ENCODE results near the gene XRCC3. TPM values are rescaled to one million over a fixed set of nuclear protein-coding genes. Genes with fewer than 3 reads are reported as not detected.

The XRCC3 gene
- total and polyA plus RNA-seq, 2 experiments from 2014 or later = 20.4 to 72.9 TPM

DNA sequence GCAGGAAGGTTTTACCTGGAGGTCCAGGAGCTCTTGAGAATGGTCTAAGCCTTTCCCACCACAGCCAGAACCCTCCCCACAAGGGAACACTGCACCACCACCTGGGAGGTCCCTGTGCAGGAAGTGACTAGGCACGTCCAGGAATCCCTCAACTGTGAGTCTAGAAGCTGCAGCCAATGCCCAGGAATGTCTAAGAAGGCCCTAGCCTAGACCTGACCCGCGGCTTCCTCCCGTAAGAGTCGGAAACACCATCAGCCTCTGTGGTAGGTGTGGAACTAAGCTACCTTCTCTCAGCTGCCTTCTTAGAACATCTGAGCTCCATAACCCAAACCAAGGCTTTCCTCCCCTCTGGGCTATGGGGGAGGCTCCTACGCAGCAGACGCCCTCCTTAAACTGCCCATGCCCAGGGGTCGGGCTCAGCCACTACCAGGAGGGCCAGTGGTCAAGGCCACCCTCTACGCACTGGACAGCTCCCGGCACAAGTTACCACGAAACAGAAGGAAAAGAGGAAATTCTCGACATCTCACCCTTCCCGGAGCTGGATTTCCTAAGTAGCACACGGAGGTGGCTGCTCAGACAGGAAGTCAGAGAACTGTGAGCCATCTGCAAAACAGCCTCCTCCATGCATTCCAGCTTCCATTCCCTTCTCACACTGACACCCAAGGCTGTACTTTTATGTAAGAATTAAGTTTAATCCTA is 25.9 kb upstream of the XRCC3 start (continued):
- TF ChIP-seq, protein P1, sequence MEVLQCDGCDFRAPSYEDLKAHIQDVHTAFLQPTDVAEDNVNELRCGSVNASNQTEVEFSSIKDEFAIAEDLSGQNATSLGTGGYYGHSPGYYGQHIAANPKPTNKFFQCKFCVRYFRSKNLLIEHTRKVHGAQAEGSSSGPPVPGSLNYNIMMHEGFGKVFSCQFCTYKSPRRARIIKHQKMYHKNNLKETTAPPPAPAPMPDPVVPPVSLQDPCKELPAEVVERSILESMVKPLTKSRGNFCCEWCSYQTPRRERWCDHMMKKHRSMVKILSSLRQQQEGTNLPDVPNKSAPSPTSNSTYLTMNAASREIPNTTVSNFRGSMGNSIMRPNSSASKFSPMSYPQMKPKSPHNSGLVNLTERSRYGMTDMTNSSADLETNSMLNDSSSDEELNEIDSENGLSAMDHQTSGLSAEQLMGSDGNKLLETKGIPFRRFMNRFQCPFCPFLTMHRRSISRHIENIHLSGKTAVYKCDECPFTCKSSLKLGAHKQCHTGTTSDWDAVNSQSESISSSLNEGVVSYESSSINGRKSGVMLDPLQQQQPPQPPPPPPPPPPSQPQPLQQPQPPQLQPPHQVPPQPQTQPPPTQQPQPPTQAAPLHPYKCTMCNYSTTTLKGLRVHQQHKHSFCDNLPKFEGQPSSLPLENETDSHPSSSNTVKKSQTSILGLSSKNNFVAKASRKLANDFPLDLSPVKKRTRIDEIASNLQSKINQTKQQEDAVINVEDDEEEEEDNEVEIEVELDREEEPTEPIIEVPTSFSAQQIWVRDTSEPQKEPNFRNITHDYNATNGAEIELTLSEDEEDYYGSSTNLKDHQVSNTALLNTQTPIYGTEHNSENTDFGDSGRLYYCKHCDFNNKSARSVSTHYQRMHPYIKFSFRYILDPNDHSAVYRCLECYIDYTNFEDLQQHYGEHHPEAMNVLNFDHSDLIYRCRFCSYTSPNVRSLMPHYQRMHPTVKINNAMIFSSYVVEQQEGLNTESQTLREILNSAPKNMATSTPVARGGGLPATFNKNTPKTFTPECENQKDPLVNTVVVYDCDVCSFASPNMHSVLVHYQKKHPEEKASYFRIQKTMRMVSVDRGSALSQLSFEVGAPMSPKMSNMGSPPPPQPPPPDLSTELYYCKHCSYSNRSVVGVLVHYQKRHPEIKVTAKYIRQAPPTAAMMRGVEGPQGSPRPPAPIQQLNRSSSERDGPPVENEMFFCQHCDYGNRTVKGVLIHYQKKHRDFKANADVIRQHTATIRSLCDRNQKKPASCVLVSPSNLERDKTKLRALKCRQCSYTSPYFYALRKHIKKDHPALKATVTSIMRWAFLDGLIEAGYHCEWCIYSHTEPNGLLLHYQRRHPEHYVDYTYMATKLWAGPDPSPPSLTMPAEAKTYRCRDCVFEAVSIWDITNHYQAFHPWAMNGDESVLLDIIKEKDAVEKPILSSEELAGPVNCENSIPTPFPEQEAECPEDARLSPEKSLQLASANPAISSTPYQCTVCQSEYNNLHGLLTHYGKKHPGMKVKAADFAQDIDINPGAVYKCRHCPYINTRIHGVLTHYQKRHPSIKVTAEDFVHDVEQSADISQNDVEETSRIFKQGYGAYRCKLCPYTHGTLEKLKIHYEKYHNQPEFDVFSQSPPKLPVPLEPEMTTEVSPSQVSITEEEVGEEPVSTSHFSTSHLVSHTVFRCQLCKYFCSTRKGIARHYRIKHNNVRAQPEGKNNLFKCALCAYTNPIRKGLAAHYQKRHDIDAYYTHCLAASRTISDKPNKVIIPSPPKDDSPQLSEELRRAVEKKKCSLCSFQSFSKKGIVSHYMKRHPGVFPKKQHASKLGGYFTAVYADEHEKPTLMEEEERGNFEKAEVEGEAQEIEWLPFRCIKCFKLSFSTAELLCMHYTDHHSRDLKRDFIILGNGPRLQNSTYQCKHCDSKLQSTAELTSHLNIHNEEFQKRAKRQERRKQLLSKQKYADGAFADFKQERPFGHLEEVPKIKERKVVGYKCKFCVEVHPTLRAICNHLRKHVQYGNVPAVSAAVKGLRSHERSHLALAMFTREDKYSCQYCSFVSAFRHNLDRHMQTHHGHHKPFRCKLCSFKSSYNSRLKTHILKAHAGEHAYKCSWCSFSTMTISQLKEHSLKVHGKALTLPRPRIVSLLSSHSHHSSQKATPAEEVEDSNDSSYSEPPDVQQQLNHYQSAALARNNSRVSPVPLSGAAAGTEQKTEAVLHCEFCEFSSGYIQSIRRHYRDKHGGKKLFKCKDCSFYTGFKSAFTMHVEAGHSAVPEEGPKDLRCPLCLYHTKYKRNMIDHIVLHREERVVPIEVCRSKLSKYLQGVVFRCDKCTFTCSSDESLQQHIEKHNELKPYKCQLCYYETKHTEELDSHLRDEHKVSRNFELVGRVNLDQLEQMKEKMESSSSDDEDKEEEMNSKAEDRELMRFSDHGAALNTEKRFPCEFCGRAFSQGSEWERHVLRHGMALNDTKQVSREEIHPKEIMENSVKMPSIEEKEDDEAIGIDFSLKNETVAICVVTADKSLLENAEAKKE (CRISPR knock-in tag; IDR thresholded peaks at IDR 0.05) = no peak
- TF ChIP-seq EZH2 (IDR thresholded peaks at IDR 0.05; ENCODE audit: low read depth, unreplicated experiment) = no peak
- TF ChIP-seq, protein P2, sequence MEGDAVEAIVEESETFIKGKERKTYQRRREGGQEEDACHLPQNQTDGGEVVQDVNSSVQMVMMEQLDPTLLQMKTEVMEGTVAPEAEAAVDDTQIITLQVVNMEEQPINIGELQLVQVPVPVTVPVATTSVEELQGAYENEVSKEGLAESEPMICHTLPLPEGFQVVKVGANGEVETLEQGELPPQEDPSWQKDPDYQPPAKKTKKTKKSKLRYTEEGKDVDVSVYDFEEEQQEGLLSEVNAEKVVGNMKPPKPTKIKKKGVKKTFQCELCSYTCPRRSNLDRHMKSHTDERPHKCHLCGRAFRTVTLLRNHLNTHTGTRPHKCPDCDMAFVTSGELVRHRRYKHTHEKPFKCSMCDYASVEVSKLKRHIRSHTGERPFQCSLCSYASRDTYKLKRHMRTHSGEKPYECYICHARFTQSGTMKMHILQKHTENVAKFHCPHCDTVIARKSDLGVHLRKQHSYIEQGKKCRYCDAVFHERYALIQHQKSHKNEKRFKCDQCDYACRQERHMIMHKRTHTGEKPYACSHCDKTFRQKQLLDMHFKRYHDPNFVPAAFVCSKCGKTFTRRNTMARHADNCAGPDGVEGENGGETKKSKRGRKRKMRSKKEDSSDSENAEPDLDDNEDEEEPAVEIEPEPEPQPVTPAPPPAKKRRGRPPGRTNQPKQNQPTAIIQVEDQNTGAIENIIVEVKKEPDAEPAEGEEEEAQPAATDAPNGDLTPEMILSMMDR (conservative IDR thresholded peaks at IDR 0.05; ENCODE audit: low read depth in 2 of 2) = no peak
- TF ChIP-seq, protein P3, sequence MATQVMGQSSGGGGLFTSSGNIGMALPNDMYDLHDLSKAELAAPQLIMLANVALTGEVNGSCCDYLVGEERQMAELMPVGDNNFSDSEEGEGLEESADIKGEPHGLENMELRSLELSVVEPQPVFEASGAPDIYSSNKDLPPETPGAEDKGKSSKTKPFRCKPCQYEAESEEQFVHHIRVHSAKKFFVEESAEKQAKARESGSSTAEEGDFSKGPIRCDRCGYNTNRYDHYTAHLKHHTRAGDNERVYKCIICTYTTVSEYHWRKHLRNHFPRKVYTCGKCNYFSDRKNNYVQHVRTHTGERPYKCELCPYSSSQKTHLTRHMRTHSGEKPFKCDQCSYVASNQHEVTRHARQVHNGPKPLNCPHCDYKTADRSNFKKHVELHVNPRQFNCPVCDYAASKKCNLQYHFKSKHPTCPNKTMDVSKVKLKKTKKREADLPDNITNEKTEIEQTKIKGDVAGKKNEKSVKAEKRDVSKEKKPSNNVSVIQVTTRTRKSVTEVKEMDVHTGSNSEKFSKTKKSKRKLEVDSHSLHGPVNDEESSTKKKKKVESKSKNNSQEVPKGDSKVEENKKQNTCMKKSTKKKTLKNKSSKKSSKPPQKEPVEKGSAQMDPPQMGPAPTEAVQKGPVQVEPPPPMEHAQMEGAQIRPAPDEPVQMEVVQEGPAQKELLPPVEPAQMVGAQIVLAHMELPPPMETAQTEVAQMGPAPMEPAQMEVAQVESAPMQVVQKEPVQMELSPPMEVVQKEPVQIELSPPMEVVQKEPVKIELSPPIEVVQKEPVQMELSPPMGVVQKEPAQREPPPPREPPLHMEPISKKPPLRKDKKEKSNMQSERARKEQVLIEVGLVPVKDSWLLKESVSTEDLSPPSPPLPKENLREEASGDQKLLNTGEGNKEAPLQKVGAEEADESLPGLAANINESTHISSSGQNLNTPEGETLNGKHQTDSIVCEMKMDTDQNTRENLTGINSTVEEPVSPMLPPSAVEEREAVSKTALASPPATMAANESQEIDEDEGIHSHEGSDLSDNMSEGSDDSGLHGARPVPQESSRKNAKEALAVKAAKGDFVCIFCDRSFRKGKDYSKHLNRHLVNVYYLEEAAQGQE (IDR thresholded peaks at IDR 0.05; ENCODE audit: unreplicated experiment) = no peak
- TF ChIP-seq JUNB (IDR thresholded peaks at IDR 0.05; ENCODE audit: unreplicated experiment) = no peak
- no peak for TF ChIP-seq ZNF114 (CRISPR knock-in tag; IDR thresholded peaks at IDR 0.05)
- no peak for TF ChIP-seq EZH2phosphoT487 (IDR thresholded peaks at IDR 0.05; ENCODE audit: unreplicated experiment)
- TF ChIP-seq NANOG (IDR thresholded peaks at IDR 0.05; ENCODE audit: borderline replicate concordance) = no peak
- no peak for TF ChIP-seq ZNF331 (CRISPR knock-in tag; IDR thresholded peaks at IDR 0.05; ENCODE audit: low read depth)

All from GM23338 (cell line).